ENCODE measurements around the gene GATA5. TPM values are rescaled to one million over a fixed set of nuclear protein-coding genes. Genes with fewer than 3 reads are reported as not detected.
A peak's percentile ranks its signal among the peaks of the same experiment; 100 is the strongest.

GATA5 gene
- total and polyA plus RNA-seq, 4 donors = 0.49 to 15.2 (median 1.3) TPM

DNA sequence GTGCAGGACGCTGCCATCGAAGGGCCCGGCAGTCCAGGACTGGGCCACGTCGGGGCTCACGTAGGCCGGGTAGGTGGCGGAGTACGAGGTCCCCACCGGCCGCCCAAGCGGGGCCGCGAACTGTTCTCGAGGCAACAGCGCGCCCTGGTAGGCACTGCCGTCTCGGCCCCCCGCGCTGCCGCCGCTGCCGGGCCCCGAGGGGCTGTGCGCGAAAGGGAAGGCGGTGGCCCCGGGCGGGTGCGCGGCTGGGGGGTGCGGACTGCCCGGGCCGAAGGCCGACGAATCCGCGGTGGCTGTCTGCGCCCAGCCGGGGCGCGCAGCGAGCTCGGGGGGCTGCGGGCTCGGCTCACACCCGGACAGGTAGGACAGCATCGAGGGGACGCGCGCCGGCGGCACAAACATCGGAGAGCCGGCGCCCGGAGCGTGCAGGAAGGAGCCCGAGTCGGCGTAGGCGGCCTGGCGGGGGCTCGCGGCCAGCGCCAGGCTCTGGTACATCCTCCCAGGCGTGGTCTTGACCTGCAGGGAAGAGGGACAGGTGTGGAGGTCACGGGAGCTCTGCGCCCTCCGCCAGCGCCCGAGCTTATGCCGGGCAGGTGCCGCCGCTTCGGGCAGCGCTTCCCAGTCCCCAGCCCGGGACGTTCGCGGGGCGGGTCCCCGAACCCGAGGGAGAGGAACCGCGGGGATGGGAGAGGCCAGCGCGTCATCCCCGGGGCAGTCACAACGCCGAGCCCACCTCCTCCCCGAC, 596 bp downstream of the GATA5 start:
- H3K9me3 ChIP-seq (ENCODE audit: control insufficient read depth in 4 of 4, insufficient read depth in 3 of 4, low read length in 3 of 4) = no peaks in the 10 kb centered on the region
- H3K36me3 ChIP-seq (ENCODE audit: control insufficient read depth in 4 of 4, insufficient read depth in 4 of 4, low read length in 4 of 4) = peaks cover 0 to 19% (median 4%) of the 10 kb centered on the region in 4 donors
- peak overlapping the region; percentile 41 for H3K4me3 ChIP-seq
- no peak for DNase-seq
- no peak overlapping the region for H3K27ac ChIP-seq (ENCODE audit: low read depth in 1 of 2, low read length in 1 of 2)
- H3K9ac ChIP-seq (ENCODE audit: insufficient read depth in 1 of 2, low read length in 2 of 2) = no peak overlapping the region
- 3 to 5% methylated on average over 69 to 93 of the region's 93 CpGs for WGBS, 2 donors
- no peak for ATAC-seq (ENCODE audit: insufficient read depth, low FRiP score)
- H3K27me3 ChIP-seq (ENCODE audit: control insufficient read depth in 3 of 3, insufficient read depth in 3 of 3, low read length in 2 of 3) = peaks cover 0 to 22% (median 12%) of the 10 kb centered on the region in 3 donors
- H3K4me1 ChIP-seq (ENCODE audit: control insufficient read depth in 5 of 5, insufficient read depth in 5 of 5, low read length in 5 of 5) = peaks cover 0 to 40% (median 9%) of the 10 kb centered on the region in 5 donors
- TF ChIP-seq, protein P1, sequence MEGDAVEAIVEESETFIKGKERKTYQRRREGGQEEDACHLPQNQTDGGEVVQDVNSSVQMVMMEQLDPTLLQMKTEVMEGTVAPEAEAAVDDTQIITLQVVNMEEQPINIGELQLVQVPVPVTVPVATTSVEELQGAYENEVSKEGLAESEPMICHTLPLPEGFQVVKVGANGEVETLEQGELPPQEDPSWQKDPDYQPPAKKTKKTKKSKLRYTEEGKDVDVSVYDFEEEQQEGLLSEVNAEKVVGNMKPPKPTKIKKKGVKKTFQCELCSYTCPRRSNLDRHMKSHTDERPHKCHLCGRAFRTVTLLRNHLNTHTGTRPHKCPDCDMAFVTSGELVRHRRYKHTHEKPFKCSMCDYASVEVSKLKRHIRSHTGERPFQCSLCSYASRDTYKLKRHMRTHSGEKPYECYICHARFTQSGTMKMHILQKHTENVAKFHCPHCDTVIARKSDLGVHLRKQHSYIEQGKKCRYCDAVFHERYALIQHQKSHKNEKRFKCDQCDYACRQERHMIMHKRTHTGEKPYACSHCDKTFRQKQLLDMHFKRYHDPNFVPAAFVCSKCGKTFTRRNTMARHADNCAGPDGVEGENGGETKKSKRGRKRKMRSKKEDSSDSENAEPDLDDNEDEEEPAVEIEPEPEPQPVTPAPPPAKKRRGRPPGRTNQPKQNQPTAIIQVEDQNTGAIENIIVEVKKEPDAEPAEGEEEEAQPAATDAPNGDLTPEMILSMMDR (IDR thresholded peaks at IDR 0.05; ENCODE audit: control extremely low read depth, extremely low read depth) = no peak

DNA sequence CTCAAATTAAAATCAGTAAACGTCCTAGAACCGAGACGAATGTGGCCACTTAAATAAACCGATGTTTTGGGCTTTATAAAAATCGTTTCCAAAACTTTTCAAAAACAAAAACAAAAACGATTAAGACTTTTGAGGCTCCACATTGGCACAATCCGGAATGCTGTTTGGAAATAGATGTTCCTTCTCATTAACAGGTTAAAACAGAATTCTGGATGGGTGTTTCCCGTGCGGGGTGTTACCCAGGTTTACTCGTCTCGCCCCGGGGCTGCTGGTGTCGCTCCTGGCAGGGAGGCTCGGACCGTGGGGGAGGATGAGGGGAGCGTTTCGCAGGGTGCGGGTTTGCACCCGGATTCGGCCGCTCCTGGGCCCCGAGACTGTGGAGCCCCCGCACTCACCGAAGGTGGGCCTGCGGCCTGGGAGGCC, 1.2 kb downstream of the GATA5 start:
- DNase-seq = no peak

DNA sequence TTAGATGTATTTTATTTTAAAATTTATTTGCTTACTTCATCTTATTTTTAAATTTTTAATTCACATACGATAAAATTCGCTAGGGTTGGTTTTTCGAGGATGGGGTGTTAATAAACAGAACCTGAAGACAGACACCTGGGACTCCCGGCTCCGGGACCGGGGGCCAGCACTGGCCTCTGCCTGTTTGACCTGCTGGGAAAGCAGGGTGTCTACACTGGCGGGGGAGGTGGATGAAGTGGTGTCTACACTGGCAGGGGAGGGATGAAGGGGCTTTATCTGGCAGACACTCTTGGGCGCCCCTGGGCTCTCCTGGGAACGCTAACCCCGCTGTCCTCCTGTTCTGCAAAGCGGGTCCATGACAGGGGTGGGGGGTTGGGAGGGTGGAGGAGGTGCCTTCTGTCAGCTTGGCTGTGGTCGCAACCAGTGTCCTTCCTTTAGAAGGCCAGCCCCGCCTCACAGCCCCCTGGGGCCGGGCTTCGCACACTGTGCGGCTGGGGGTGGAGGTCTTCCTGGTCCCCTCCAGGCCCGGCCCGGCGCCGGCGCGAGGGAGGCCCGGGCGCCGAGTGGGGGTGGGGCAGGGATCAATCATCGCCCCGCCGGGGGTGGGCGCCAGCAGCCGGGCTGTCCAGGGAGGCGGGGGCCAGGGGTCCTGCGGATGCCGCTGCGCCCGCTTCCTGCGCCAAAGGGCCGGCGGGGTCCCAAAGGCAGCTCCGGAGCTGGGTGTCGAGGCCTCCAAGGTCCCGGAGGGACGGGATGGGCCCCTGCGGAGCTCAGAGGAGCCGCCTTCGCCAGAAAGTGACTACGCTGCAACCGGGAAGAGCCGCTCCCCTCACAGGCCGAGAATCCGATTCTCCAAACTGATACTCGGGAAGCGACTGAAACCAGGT, 1.8 kb downstream of the GATA5 start:
- Histone ChIP-seq H3K27me3 (ENCODE audit: control insufficient read depth in 3 of 3, insufficient read depth in 3 of 3, low read length in 2 of 3) (peaks cover 2 to 23% (median 15%) of the 10 kb centered on the region in 3 donors), H3K9me3 (ENCODE audit: control insufficient read depth in 4 of 4, insufficient read depth in 3 of 4, low read length in 3 of 4) (no peaks in the 10 kb centered on the region), H3K4me1 (ENCODE audit: control insufficient read depth in 5 of 5, insufficient read depth in 5 of 5, low read length in 5 of 5) (peaks cover 0 to 47% (median 13%) of the 10 kb centered on the region in 5 donors), H3K36me3 (ENCODE audit: control insufficient read depth in 4 of 4, insufficient read depth in 4 of 4, low read length in 4 of 4) (peaks cover 0 to 26% (median 8%) of the 10 kb centered on the region in 4 donors), H3K4me3 (no peak overlapping the region), H3K27ac (ENCODE audit: low read depth in 1 of 2, low read length in 1 of 2) (no peak overlapping the region), H3K9ac (ENCODE audit: insufficient read depth in 1 of 2, low read length in 2 of 2) (peak overlapping the region in 1 of 2 donors; percentile 32)
- ATAC-seq (ENCODE audit: insufficient read depth, low FRiP score) = no peak
- peak; percentile 92 to 94 (median 92) for DNase-seq
- 17% methylated on average over 35 to 52 of the region's 52 CpGs for WGBS, 2 donors
- TF ChIP-seq, protein P1 (IDR thresholded peaks at IDR 0.05; ENCODE audit: control extremely low read depth, extremely low read depth) = no peak

More for the DNA sequence above, 1.2 kb downstream of the GATA5 start:
- peaks cover under 1 to 24% (median 12%) of the 10 kb centered on the region in 3 donors for H3K27me3 ChIP-seq (ENCODE audit: control insufficient read depth in 3 of 3, insufficient read depth in 3 of 3, low read length in 2 of 3)
- H3K36me3 ChIP-seq (ENCODE audit: control insufficient read depth in 4 of 4, insufficient read depth in 4 of 4, low read length in 4 of 4) = peaks cover 0 to 19% (median 6%) of the 10 kb centered on the region in 4 donors
- no peak overlapping the region for H3K4me3 ChIP-seq
- H3K27ac ChIP-seq (ENCODE audit: low read depth in 1 of 2, low read length in 1 of 2) = no peak overlapping the region
- TF ChIP-seq, protein P1 (IDR thresholded peaks at IDR 0.05; ENCODE audit: control extremely low read depth, extremely low read depth) = no peak
- H3K9me3 ChIP-seq (ENCODE audit: control insufficient read depth in 4 of 4, insufficient read depth in 3 of 4, low read length in 3 of 4) = no peaks in the 10 kb centered on the region
- peaks cover 0 to 45% (median 11%) of the 10 kb centered on the region in 5 donors for H3K4me1 ChIP-seq (ENCODE audit: control insufficient read depth in 5 of 5, insufficient read depth in 5 of 5, low read length in 5 of 5)
- no peak for ATAC-seq (ENCODE audit: insufficient read depth, low FRiP score)
- peak overlapping the region in 1 of 2 donors; percentile 32 for H3K9ac ChIP-seq (ENCODE audit: insufficient read depth in 1 of 2, low read length in 2 of 2)
- 6 to 11% methylated on average over 25 of the region's 25 CpGs for WGBS, 2 donors
